Measurements from ENCODE around the gene GTF2A1L. TPM values are rescaled to one million over a fixed set of nuclear protein-coding genes. Genes with fewer than 3 reads are reported as not detected.

Gene GTF2A1L, protein sequence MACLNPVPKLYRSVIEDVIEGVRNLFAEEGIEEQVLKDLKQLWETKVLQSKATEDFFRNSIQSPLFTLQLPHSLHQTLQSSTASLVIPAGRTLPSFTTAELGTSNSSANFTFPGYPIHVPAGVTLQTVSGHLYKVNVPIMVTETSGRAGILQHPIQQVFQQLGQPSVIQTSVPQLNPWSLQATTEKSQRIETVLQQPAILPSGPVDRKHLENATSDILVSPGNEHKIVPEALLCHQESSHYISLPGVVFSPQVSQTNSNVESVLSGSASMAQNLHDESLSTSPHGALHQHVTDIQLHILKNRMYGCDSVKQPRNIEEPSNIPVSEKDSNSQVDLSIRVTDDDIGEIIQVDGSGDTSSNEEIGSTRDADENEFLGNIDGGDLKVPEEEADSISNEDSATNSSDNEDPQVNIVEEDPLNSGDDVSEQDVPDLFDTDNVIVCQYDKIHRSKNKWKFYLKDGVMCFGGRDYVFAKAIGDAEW
- total RNA-seq (under 1 TPM in 1 of 2 donors, not detected in 1; 0.34 TPM), polyA plus RNA-seq (ENCODE audit: insufficient read length in 6 of 6) (under 1 TPM in 4 of 6 donors, not detected in 2; 0.37 to 0.98 (median 0.80) TPM)
- long read RNA-seq, donor 1: 0 reads
- long read RNA-seq, donor 2: 0 reads
- long read RNA-seq, donor 3: 0 reads
- long read RNA-seq, donor 4: 0 reads
- long read RNA-seq, donor 5: 0 reads
- long read RNA-seq, donor 6: 0 reads
- long read RNA-seq, donor 7: 0 reads
- long read RNA-seq, donor 8: 0 reads
- long read RNA-seq, donor 9: 0 reads
- long read RNA-seq, donor 10: 0 reads
- long read RNA-seq, donor 11: 0 reads
- long read RNA-seq, donor 12: 0 reads

DNA sequence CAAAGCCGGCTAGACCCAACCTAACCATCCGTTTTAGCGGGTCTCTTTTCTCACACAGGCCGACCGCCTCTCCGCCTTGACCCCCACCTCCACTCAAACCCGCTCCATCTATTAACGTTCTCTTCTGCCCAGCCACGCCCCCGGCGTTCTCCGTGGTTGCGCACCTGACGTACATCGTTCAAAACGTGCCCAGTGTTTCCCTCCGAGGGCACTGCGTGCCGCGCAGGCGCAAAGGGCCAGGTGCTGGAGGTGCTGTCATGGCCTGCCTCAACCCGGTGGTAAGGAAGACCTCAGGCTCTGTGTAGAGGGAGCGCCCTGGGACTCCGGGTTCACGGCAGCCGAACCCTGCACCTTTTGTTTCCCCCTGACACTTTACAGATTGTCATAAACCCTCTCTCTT is at the start of gene GTF2A1L:
TSS of gene GTF2A1L (plus strand) at position 239 of the 400 bp plus-strand sequence. CDS start at position 258, 19 bp downstream.
- no peaks in the 10 kb centered on the region for H3K36me3 ChIP-seq
- intact Hi-C loops (cut with DNase I): no loop called here
- no peaks in the 10 kb centered on the region for H3K27me3 ChIP-seq
- H3K9me3 ChIP-seq: peaks cover 0 to 5% of the 10 kb centered on the region in 2 donors
- DNase-seq: peak in 1 of 4 donors; percentile 80
- no peak for ATAC-seq
- TF ChIP-seq, protein P1, sequence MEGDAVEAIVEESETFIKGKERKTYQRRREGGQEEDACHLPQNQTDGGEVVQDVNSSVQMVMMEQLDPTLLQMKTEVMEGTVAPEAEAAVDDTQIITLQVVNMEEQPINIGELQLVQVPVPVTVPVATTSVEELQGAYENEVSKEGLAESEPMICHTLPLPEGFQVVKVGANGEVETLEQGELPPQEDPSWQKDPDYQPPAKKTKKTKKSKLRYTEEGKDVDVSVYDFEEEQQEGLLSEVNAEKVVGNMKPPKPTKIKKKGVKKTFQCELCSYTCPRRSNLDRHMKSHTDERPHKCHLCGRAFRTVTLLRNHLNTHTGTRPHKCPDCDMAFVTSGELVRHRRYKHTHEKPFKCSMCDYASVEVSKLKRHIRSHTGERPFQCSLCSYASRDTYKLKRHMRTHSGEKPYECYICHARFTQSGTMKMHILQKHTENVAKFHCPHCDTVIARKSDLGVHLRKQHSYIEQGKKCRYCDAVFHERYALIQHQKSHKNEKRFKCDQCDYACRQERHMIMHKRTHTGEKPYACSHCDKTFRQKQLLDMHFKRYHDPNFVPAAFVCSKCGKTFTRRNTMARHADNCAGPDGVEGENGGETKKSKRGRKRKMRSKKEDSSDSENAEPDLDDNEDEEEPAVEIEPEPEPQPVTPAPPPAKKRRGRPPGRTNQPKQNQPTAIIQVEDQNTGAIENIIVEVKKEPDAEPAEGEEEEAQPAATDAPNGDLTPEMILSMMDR (IDR thresholded peaks at IDR 0.05): no peak
- H3K4me1 ChIP-seq: no peaks in the 10 kb centered on the region
- no peak within 1 kb of the TSS for H3K27ac ChIP-seq
- H3K4me3 ChIP-seq: no peak within 1 kb of the TSS

DNA sequence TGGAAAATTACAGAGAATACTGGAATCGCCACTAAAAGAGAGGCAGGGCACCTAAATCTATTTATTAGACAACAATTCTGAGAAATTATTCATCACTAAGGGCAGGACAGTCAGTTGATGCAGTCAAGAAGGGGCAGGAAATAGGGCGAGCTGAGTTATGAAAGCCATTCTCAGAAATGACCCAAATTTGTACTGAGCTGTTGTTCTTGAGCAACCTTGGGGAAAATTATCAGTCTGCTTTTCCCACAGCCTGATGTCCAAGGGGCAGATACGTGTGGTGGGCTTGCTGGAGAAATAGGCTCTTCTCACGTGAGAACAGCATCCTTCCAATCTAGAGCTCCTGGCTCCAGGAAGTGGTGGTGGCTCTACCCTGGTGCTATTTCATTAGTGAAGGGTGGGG is 49.1 kb upstream of the GTF2A1L start:
- H3K4me3 ChIP-seq: no peak overlapping the region
- no peaks in the 10 kb centered on the region for H3K27me3 ChIP-seq
- ATAC-seq (peak; percentile 35), DNase-seq (no peak)
- peak overlapping the region in 1 of 2 donors; percentile 51 for H3K27ac ChIP-seq
- TF ChIP-seq, protein P1 (IDR thresholded peaks at IDR 0.05): no peak
- peaks cover 3 to 17% of the 10 kb centered on the region in 2 donors for H3K4me1 ChIP-seq
- no peaks in the 10 kb centered on the region for H3K36me3 ChIP-seq
- H3K9me3 ChIP-seq: no peaks in the 10 kb centered on the region
- intact Hi-C loops (cut with DNase I): no loop called here

DNA sequence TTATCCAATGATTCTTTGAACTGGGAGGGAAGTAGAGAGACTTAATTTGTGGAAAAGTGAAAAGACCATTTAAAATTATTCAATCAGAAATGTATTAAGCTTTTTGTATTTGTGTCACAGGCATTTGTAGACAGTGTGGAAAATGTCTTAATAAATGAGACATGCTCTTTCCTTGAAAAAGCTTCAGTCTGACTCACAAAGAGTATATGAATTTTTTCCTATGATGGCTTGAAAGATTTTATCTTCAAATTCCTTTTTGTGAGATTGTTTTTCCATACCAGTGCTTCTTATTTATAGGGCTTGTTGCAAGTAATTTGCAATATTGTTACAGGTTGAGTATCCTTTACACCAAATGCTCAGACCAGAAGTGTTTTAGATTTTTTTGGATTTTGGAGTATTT is 48.2 kb upstream of the GTF2A1L start:
- DNase-seq: no peak
- H3K27me3 ChIP-seq: no peaks in the 10 kb centered on the region
- TF ChIP-seq, protein P1 (IDR thresholded peaks at IDR 0.05): no peak
- intact Hi-C loops (cut with DNase I): no loop called here
- H3K27ac ChIP-seq: peak overlapping the region in 1 of 2 donors; percentile 51
- H3K36me3 ChIP-seq: no peaks in the 10 kb centered on the region
- peaks cover 3 to 17% of the 10 kb centered on the region in 2 donors for H3K4me1 ChIP-seq
- H3K9me3 ChIP-seq: no peaks in the 10 kb centered on the region
- H3K4me3 ChIP-seq: no peak overlapping the region
- no peak for ATAC-seq

DNA sequence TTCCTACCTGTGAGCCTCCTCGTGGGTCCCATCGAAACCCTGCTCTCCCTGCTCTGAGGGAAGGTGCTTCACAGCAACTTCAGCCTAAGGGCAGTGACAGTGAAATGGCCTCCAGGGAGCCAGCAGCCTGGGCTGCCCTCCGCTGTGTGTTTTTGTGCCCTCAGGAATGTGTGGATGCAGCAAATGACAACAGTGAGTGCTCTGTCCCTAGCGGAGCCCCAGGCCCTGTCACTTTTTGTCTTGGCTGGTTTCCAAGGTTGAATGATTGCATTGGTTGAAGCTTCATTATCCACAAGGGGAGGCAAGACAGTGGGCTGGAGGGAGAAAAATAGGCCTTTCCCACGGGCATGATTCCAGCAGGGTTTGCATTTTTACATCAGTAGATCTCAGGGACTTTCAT is 44.8 kb upstream of the GTF2A1L start:
- no peak overlapping the region for H3K4me3 ChIP-seq
- DNase-seq: no peak
- H3K36me3 ChIP-seq: no peaks in the 10 kb centered on the region
- no peak overlapping the region for H3K27ac ChIP-seq
- H3K4me1 ChIP-seq: peaks cover 3 to 5% of the 10 kb centered on the region in 2 donors
- H3K27me3 ChIP-seq: no peaks in the 10 kb centered on the region
- TF ChIP-seq, protein P1 (IDR thresholded peaks at IDR 0.05): no peak
- ATAC-seq: no peak
- intact Hi-C loops (cut with DNase I): no loop called here
- H3K9me3 ChIP-seq: no peaks in the 10 kb centered on the region

Measured in left lung (tissue), 14 donors.